ENCODE measurements around the gene ATAD3B. TPM values are rescaled to one million over a fixed set of nuclear protein-coding genes. Genes with fewer than 3 reads are reported as not detected.
A peak's percentile ranks its signal among the peaks of the same experiment; 100 is the strongest.

The ATAD3B gene
- polyA plus RNA-seq, 2 of the 4 experiments (the other 2 are of a cell fraction) = 0.21 to 0.99 TPM

DNA sequence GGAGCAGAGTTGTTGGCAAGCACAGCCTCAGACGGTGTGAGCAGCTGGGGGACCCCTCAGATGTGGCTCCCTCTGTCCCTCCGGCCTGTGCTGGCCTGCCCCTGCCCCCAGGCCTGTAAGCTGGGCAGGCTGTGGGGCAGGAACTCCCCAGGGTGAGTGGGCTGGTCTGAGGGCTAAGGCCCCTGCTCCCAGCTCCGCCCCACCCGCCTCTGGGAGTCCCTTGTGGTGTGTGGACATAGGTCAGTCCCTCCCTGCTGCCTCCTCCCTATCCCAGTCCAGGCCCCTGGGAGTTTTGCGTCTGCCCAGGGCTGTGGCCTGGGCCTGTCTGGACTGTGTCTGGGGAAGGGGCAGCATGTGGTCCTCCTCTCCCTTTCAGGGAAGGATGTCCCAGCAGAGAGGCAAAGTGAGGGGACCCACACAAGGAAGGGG is 39.7 kb upstream of the ATAD3B start:
- WGBS (ENCODE audit: missing lambda C conversion rate) = no CpG with 5 or more reads among the region's 5 CpGs
- Histone ChIP-seq H3K4me3 (no peak overlapping the region), H3K4me2 (peak overlapping the region; percentile 33; the same call in 2 of the 3 replicates), H3K9me3 (no peaks in the 10 kb centered on the region), H3K4me1 (peaks cover 47% of the 10 kb centered on the region), H3K27ac (peak overlapping the region; percentile 27 to 76; a peak in 3 of 6 replicates)
- ATAC-seq = peak in 1 of 2 experiments; percentile 61; a peak in 3 of 6 replicates
- DNase-seq (ENCODE audit: low read depth in 1 of 2, low spot score in 1 of 2) = no peak
- no peak for FAIRE-seq
- no peak for TF ChIP-seq TP53 (CRISPR knock-in tag; IDR thresholded peaks at IDR 0.05)
- TF ChIP-seq, protein P1, sequence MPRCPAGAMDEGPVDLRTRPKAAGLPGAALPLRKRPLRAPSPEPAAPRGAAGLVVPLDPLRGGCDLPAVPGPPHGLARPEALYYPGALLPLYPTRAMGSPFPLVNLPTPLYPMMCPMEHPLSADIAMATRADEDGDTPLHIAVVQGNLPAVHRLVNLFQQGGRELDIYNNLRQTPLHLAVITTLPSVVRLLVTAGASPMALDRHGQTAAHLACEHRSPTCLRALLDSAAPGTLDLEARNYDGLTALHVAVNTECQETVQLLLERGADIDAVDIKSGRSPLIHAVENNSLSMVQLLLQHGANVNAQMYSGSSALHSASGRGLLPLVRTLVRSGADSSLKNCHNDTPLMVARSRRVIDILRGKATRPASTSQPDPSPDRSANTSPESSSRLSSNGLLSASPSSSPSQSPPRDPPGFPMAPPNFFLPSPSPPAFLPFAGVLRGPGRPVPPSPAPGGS (IDR thresholded peaks at IDR 0.05) = no peak
- no peak for TF ChIP-seq MYC (IDR thresholded peaks at IDR 0.05; ENCODE audit: borderline replicate concordance, low read length)
- no peak for TF ChIP-seq BHLHE40 (IDR thresholded peaks at IDR 0.05; ENCODE audit: low read depth, low read length)
- TF ChIP-seq TFCP2L1 (CRISPR knock-in tag; IDR thresholded peaks at IDR 0.05) = no peak
- TF ChIP-seq NR3C1 (IDR thresholded peaks at IDR 0.05) = no peak
- TF ChIP-seq HDAC2 (IDR thresholded peaks at IDR 0.05) = no peak
- TF ChIP-seq HEYL (CRISPR knock-in tag; IDR thresholded peaks at IDR 0.05) = no peak
- no peak for TF ChIP-seq JUN (IDR thresholded peaks at IDR 0.05)
- ChIA-PET POLR2A (interaction anchor here (1.0 kb wide), 1 partner anchor 31 kb away, joined by 3 read pairs; no protein-coding TSS in a partner anchor), CTCF (interaction anchor here (1.1 to 4.2 kb wide), 2 partner anchors 9 to 73 kb away, joined by 3 to 16 read pairs; no protein-coding TSS in a partner anchor)

DNA sequence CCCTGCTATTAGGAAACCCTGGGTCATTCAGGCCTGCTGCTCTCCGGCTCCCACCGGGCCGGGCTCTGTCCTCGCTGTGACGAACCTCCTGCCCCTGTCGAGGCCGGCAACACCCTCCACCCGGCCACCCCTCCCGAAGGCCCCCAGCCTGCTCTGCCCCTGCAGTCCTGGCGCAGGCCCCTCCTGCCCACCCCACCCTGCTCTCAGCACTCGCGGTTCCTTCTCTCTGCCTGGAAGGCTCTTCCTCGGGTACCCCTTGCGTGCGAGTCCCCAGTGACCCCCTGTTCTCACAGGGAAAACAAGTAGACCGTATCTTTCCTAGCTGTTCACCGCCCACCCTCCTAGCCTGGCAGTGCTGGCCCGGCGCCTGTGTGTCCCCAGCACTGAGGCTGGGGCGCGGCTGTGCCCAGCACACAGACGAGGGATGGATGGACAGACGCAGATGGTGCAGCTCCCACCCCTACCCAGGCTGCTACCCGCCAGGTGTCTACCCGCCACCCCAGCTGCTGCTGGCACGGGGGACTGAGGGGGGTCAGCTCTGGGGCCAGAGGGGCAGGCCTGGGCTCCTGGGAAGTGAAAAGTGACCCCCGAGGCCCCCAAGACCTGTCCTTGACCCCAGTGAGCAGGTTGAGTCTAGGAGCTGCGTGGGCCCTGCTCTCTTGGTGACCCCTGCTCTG is 39.2 kb upstream of the ATAD3B start:
- Histone ChIP-seq H3K4me2 (peak overlapping the region; percentile 33; the same call in 2 of the 3 replicates), H3K4me3 (no peak overlapping the region), H3K27ac (peak overlapping the region; percentile 27 to 76; a peak in 3 of 6 replicates), H3K4me1 (peaks cover 49% of the 10 kb centered on the region), H3K9me3 (no peaks in the 10 kb centered on the region)
- ATAC-seq = no peak
- ChIA-PET CTCF (interaction anchor here (1.1 to 4.2 kb wide), 3 partner anchors 9 to 73 kb away, joined by 3 to 16 read pairs (median 4); no protein-coding TSS in a partner anchor), POLR2A (no interaction called here)
- WGBS (ENCODE audit: missing lambda C conversion rate) = 80% methylated on average over 13 of the region's 28 CpGs
- no peak for FAIRE-seq
- no peak for DNase-seq (ENCODE audit: low read depth in 1 of 2, low spot score in 1 of 2)
- TF ChIP-seq POLR2AphosphoS2 (conservative IDR thresholded peaks at IDR 0.05; ENCODE audit: low read length) (no peak), HOXB13 (CRISPR knock-in tag; IDR thresholded peaks at IDR 0.05; ENCODE audit: low read depth) (no peak), MYC (IDR thresholded peaks at IDR 0.05; ENCODE audit: borderline replicate concordance, low read length) (no peak), RARB (CRISPR knock-in tag; IDR thresholded peaks at IDR 0.05) (no peak), KDM5A (IDR thresholded peaks at IDR 0.05) (no peak), EHMT2 (IDR thresholded peaks at IDR 0.05; ENCODE audit: low read depth) (no peak), NR3C1 (IDR thresholded peaks at IDR 0.05) (no peak), HOXA7 (CRISPR knock-in tag; IDR thresholded peaks at IDR 0.05) (no peak), FOSB (CRISPR knock-in tag; IDR thresholded peaks at IDR 0.05) (no peak), EP300 (IDR thresholded peaks at IDR 0.05) (no peak), SMC3 (IDR thresholded peaks at IDR 0.05) (no peak)
- TF ChIP-seq, protein P2, sequence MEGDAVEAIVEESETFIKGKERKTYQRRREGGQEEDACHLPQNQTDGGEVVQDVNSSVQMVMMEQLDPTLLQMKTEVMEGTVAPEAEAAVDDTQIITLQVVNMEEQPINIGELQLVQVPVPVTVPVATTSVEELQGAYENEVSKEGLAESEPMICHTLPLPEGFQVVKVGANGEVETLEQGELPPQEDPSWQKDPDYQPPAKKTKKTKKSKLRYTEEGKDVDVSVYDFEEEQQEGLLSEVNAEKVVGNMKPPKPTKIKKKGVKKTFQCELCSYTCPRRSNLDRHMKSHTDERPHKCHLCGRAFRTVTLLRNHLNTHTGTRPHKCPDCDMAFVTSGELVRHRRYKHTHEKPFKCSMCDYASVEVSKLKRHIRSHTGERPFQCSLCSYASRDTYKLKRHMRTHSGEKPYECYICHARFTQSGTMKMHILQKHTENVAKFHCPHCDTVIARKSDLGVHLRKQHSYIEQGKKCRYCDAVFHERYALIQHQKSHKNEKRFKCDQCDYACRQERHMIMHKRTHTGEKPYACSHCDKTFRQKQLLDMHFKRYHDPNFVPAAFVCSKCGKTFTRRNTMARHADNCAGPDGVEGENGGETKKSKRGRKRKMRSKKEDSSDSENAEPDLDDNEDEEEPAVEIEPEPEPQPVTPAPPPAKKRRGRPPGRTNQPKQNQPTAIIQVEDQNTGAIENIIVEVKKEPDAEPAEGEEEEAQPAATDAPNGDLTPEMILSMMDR (IDR thresholded peaks at IDR 0.05) = no peak
- TF ChIP-seq, protein P3, sequence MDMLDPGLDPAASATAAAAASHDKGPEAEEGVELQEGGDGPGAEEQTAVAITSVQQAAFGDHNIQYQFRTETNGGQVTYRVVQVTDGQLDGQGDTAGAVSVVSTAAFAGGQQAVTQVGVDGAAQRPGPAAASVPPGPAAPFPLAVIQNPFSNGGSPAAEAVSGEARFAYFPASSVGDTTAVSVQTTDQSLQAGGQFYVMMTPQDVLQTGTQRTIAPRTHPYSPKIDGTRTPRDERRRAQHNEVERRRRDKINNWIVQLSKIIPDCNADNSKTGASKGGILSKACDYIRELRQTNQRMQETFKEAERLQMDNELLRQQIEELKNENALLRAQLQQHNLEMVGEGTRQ (IDR thresholded peaks at IDR 0.05) = no peak
- TF ChIP-seq, protein P4, sequence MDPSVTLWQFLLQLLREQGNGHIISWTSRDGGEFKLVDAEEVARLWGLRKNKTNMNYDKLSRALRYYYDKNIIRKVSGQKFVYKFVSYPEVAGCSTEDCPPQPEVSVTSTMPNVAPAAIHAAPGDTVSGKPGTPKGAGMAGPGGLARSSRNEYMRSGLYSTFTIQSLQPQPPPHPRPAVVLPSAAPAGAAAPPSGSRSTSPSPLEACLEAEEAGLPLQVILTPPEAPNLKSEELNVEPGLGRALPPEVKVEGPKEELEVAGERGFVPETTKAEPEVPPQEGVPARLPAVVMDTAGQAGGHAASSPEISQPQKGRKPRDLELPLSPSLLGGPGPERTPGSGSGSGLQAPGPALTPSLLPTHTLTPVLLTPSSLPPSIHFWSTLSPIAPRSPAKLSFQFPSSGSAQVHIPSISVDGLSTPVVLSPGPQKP (IDR thresholded peaks at IDR 0.05; ENCODE audit: low read depth, low read length) = no peak
- TF ChIP-seq, protein P5, sequence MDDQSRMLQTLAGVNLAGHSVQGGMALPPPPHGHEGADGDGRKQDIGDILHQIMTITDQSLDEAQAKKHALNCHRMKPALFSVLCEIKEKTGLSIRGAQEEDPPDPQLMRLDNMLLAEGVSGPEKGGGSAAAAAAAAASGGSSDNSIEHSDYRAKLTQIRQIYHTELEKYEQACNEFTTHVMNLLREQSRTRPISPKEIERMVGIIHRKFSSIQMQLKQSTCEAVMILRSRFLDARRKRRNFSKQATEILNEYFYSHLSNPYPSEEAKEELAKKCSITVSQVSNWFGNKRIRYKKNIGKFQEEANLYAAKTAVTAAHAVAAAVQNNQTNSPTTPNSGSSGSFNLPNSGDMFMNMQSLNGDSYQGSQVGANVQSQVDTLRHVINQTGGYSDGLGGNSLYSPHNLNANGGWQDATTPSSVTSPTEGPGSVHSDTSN (IDR thresholded peaks at IDR 0.05) = no peak
- TF ChIP-seq, protein P6, sequence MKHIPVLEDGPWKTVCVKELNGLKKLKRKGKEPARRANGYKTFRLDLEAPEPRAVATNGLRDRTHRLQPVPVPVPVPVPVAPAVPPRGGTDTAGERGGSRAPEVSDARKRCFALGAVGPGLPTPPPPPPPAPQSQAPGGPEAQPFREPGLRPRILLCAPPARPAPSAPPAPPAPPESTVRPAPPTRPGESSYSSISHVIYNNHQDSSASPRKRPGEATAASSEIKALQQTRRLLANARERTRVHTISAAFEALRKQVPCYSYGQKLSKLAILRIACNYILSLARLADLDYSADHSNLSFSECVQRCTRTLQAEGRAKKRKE (CRISPR knock-in tag; IDR thresholded peaks at IDR 0.05; ENCODE audit: low read depth) = no peak
